CD4-positive, alpha-beta T cell (primary cell): ENCODE results near the gene ESF1. TPM values are rescaled to one million over a fixed set of nuclear protein-coding genes. Genes with fewer than 3 reads are reported as not detected.

Source experiments
- ATAC-seq: fragments of 200-7000 bp; cut with Tn5 transposase; one replicate; pipeline ENCODE4 v1.10.0; 2022; ENCODE audit warnings: mild to moderate bottlenecking; ENCODE audit not compliant: poor library complexity
- CTCF ChIA-PET: fragments of 350-600 bp; sonication (Branson Sonifier 250); formaldehyde crosslinking; loops from one replicate; lab custom pipeline; 2021; ENCODE audit warnings: antibody characterized with exemption, inconsistent platforms; lab: Charles Lee
- POLR2A ChIA-PET: fragments of 350-600 bp; sonication (Branson Sonifier 250); formaldehyde crosslinking; loops from one replicate; lab custom pipeline; 2021; ENCODE audit warnings: antibody characterized with exemption, inconsistent platforms; lab: Charles Lee
- DNase-seq, 14 experiments: peaks; one replicate each; pipeline ENCODE4 v3.0.0-alpha.2; 2013 to 2020; ENCODE audit warnings: mixed read lengths in 2 of 14
- H3K27ac ChIP-seq, 2 donors: one replicate each; pipeline versions ENCODE4 v1.5.1 to v1.7.0; 2013; ENCODE audit warnings: low read length in 2 of 2, low read depth in 1 of 2, mild to moderate bottlenecking in 1 of 2
- H3K27me3 ChIP-seq, 2 experiments: 1 replicate in 1 of 2; 2 replicates in 1 of 2; pipeline versions ENCODE4 v1.6.1 to v1.7.0; 2013; ENCODE audit warnings: low read length in 2 of 2, control low read depth in 1 of 2, mild to moderate bottlenecking in 1 of 2, moderate library complexity in 1 of 2; ENCODE audit not compliant: insufficient read depth in 2 of 2, control insufficient read depth in 1 of 2
- H3K36me3 ChIP-seq: one replicate; pipeline ENCODE4 v1.6.1; 2013; ENCODE audit warnings: low read length, control low read depth; ENCODE audit not compliant: insufficient read depth
- H3K4me1 ChIP-seq: one replicate; pipeline ENCODE4 v1.6.1; 2013; ENCODE audit warnings: low read length, control low read depth; ENCODE audit not compliant: insufficient read depth
- H3K4me3 ChIP-seq: one replicate; pipeline ENCODE4 v1.5.1; 2013; ENCODE audit warnings: mild to moderate bottlenecking, low read length, moderate library complexity
- H3K9me3 ChIP-seq, 2 experiments: 1 replicate in 1 of 2; 2 replicates in 1 of 2; pipeline versions ENCODE4 v1.6.1 to v1.7.0; 2013; ENCODE audit warnings: low read length in 2 of 2, mild to moderate bottlenecking in 2 of 2, control low read depth in 1 of 2, moderate library complexity in 1 of 2; ENCODE audit not compliant: control insufficient read depth in 1 of 2, insufficient read depth in 1 of 2
- H3K27ac Mint-ChIP-seq: one replicate; pipeline ENCODE4 v1.8.0; 2020; ENCODE audit warnings: mixed read lengths
- H3K27me3 Mint-ChIP-seq: one replicate; pipeline ENCODE4 v1.8.0; 2021; ENCODE audit warnings: mixed read lengths
- H3K36me3 Mint-ChIP-seq: one replicate; pipeline ENCODE4 v1.8.0; 2021; ENCODE audit warnings: low read depth, mixed read lengths
- H3K4me1 Mint-ChIP-seq: one replicate; pipeline ENCODE4 v1.8.0; 2021; ENCODE audit warnings: low read depth, mixed read lengths
- H3K4me3 Mint-ChIP-seq: one replicate; pipeline ENCODE4 v1.8.0; 2020; ENCODE audit warnings: mild to moderate bottlenecking, mixed read lengths
- H3K9me3 Mint-ChIP-seq: one replicate; pipeline ENCODE4 v1.8.0; 2020; ENCODE audit warnings: mixed read lengths
- intact Hi-C, 2 experiments: fragments of 100-400 bp; cut with DNase I in 1 of 2; cut with micrococcal nuclease in 1 of 2; formaldehyde crosslinking; loops; one replicate each; pipeline versions ENCODE4 v1.15.1 to v1.9.0; 2023 to 2025; cut with DNase I, micrococcal nuclease
- total RNA-seq, 174 experiments: library from RNA in 2 of 174; stranded (reverse) in 2 of 174; gene quantifications; one replicate each; pipeline ENCODE4 v1.2.3 and lab custom pipeline; 2021 to 2026
- TF ChIP-seq, protein P1 (sequence below): fragments of 200-600 bp; IDR thresholded peaks from one replicate; pipeline ENCODE4 v1.8.0; 2022; ENCODE audit warnings: antibody characterized with exemption, mild to moderate bottlenecking

The ESF1 gene
- total RNA-seq, 2 experiments from 2014 or later, result 6.9 to 7.1 TPM

DNA sequence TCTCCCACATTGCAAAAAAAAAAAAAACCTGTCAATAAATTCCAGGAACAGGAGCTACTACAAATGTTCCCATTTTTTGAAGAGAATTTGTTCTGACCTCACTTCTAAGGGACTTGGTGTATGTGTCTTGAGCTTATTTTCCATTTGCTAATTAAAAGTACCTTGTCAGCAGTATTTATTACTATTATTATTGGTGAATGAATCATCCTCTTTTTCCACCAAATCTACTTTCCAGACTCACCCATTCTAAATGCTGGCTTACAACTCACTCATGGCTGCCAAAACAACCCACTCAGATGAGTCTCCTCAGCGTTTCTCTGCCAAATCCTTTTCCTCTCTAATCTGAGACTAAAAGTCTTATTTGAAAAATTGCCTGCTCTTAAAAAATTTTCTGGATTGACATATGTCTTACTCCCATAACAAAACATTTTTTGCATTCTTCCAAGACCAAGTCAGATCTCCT lies 112.8 kb downstream of the ESF1 start:
- peaks cover 0 to 4% of the 10 kb centered on the region in 2 experiments for H3K27me3 ChIP-seq
- intact Hi-C loops, result no loop called here
- ChIA-PET POLR2A (no interaction called here), CTCF (no interaction called here)
- Mint-ChIP-seq H3K4me3 (no peak overlapping the region), H3K36me3 (no peaks in the 10 kb centered on the region), H3K27me3 (peaks cover 27% of the 10 kb centered on the region), H3K9me3 (no peaks in the 10 kb centered on the region), H3K4me1 (no peaks in the 10 kb centered on the region), H3K27ac (no peak overlapping the region)
- ATAC-seq, result no peak
- H3K4me1 ChIP-seq, result no peaks in the 10 kb centered on the region
- TF ChIP-seq, protein P1, sequence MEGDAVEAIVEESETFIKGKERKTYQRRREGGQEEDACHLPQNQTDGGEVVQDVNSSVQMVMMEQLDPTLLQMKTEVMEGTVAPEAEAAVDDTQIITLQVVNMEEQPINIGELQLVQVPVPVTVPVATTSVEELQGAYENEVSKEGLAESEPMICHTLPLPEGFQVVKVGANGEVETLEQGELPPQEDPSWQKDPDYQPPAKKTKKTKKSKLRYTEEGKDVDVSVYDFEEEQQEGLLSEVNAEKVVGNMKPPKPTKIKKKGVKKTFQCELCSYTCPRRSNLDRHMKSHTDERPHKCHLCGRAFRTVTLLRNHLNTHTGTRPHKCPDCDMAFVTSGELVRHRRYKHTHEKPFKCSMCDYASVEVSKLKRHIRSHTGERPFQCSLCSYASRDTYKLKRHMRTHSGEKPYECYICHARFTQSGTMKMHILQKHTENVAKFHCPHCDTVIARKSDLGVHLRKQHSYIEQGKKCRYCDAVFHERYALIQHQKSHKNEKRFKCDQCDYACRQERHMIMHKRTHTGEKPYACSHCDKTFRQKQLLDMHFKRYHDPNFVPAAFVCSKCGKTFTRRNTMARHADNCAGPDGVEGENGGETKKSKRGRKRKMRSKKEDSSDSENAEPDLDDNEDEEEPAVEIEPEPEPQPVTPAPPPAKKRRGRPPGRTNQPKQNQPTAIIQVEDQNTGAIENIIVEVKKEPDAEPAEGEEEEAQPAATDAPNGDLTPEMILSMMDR, result no peak
- no peak overlapping the region for H3K27ac ChIP-seq
- no peak for DNase-seq
- no peak overlapping the region for H3K4me3 ChIP-seq
- no peaks in the 10 kb centered on the region for H3K36me3 ChIP-seq
- H3K9me3 ChIP-seq, result no peaks in the 10 kb centered on the region

DNA sequence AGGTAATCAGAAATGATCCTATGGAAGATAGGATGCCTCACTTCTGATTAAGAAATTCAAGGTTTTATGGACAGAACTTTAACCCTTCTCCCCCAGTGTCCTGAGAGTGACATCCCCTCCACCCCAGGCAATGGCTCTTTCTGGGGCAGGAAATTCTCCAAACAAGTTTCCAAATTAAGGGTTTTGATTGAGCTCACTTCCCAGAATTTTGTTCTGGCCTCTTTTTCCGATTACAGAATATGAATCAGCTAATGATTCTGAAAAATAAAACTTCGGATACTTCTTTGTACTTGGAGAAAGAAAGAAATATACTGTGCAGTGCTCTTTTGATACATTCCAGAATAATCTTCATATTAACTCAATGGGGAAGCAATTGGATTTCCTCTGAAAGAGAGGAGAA lies 113.2 kb downstream of the ESF1 start:
- Histone ChIP-seq H3K27ac (no peak overlapping the region), H3K9me3 (no peaks in the 10 kb centered on the region), H3K4me1 (no peaks in the 10 kb centered on the region), H3K4me3 (no peak overlapping the region), H3K27me3 (peaks cover 0 to 4% of the 10 kb centered on the region in 2 experiments), H3K36me3 (no peaks in the 10 kb centered on the region)
- ATAC-seq (no peak), DNase-seq (no peak)
- H3K27me3 Mint-ChIP-seq, result peaks cover 27% of the 10 kb centered on the region
- no peak overlapping the region for H3K4me3 Mint-ChIP-seq
- intact Hi-C loops, result no loop called here
- no peaks in the 10 kb centered on the region for H3K9me3 Mint-ChIP-seq
- ChIA-PET POLR2A (no interaction called here), CTCF (no interaction called here)
- H3K36me3 Mint-ChIP-seq, result no peaks in the 10 kb centered on the region
- TF ChIP-seq, protein P1, result no peak
- H3K27ac Mint-ChIP-seq, result no peak overlapping the region
- H3K4me1 Mint-ChIP-seq, result no peaks in the 10 kb centered on the region

DNA sequence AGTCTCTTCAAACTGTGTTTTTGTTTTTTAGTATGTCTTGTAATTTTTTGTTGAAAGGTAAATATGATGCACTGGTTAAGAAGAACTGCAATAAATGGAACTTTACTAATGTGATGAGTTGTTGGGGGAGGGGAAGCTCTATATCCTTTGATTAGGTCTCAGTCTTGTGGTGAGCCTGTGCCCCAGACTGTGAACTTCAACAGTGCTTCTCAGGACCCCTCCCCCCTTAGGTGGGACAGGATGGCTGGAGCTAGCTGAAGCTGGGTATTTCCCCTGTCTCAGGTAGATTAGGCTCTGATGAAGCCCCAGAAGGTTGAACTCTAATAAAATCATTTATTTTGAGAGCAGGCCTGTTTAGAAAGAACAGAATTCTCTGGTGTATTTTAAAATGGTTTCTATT lies 114.6 kb downstream of the ESF1 start:
- Mint-ChIP-seq H3K9me3 (no peaks in the 10 kb centered on the region), H3K36me3 (no peaks in the 10 kb centered on the region), H3K4me1 (no peaks in the 10 kb centered on the region), H3K27ac (no peak overlapping the region), H3K4me3 (no peak overlapping the region), H3K27me3 (peaks cover 31% of the 10 kb centered on the region)
- no peak overlapping the region for H3K4me3 ChIP-seq
- TF ChIP-seq, protein P1, result no peak
- no peaks in the 10 kb centered on the region for H3K9me3 ChIP-seq
- DNase-seq, result peak in 1 of 14 experiments; percentile 2
- POLR2A ChIA-PET, result no interaction called here
- intact Hi-C loops, result no loop called here
- CTCF ChIA-PET, result no interaction called here
- no peak overlapping the region for H3K27ac ChIP-seq
- H3K36me3 ChIP-seq, result no peaks in the 10 kb centered on the region
- ATAC-seq, result no peak
- H3K27me3 ChIP-seq, result peaks cover 0 to 4% of the 10 kb centered on the region in 2 experiments
- H3K4me1 ChIP-seq, result no peaks in the 10 kb centered on the region
